Measurements from ENCODE around the gene LDLRAD2. TPM values are rescaled to one million over a fixed set of nuclear protein-coding genes. Genes with fewer than 3 reads are reported as not detected.

LDLRAD2 gene
- total RNA-seq, 1 donor from 2014 or later = 0.14 TPM

DNA sequence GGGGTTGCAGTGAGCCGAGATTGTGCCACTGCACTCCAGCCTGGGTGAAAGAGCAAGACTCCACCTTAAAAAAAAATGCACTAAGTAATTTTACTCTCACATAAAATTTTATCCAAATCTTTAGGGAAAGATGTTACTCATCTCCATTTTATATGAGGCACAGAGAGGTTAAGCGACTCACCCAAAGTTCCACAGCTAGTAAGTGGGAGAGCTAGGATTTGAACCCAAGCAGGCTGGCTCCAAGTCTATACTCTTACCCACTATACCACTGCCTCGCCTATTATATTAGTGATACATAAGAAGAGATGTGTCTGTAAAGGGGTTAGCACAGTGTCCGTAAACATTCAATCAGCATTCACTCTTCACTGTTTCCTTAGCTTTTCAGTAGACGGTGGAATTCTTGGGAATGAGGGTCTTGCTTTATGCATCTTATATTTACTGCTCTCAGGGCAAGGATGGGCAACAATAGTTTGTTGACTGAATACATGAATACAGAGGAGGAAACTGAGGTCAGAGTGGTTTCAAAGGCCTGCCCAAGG is 15.1 kb downstream of the LDLRAD2 start:
- H3K4me1 Mint-ChIP-seq (ENCODE audit: low read depth, unreplicated experiment) = no peaks in the 10 kb centered on the region

DNA sequence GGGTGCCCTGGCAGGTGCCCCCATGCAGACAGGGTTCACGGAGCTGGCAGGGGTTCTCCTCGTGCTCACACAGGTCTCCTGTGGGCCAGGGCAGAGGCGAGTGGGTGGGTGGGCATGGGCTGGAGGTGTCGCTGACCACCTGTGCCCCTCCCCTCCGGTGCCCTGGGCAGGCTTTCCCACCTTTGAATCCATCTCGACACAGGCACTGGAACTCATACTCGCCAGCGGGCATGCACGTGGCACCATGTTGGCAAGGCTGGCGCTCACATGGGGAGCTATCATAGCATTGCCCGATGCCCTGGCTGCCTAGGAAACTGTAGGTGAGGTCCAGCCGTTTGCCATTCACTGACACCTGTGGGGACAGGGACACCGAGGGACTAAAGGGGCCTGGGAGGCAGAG is 16.0 kb downstream of the LDLRAD2 start:
- Histone ChIP-seq H3K4me2 (ENCODE audit: low read length) (no peak overlapping the region), H3K9ac (ENCODE audit: low read length) (no peak overlapping the region), H3K4me3 (ENCODE audit: insufficient read depth, low read depth, low read length) (no peak overlapping the region), H2AFZ (ENCODE audit: low read depth, low read length) (no peak overlapping the region), H3K36me3 (ENCODE audit: insufficient read depth, low read length) (peaks cover 13% of the 10 kb centered on the region), H3K27ac (ENCODE audit: low read depth, low read length) (no peak overlapping the region), H3K4me1 (ENCODE audit: insufficient read depth, low read length) (no peaks in the 10 kb centered on the region), H3K27me3 (ENCODE audit: insufficient read depth, low read length) (no peaks in the 10 kb centered on the region), H3K79me2 (ENCODE audit: insufficient read depth, low read length) (no peaks in the 10 kb centered on the region), H3K9me3 (ENCODE audit: insufficient read depth, low read depth, low read length) (no peaks in the 10 kb centered on the region), H4K20me1 (ENCODE audit: insufficient read depth, low read length) (peaks cover 12% of the 10 kb centered on the region)
- H3K27me3 Mint-ChIP-seq (ENCODE audit: low read depth, unreplicated experiment) = no peaks in the 10 kb centered on the region
- DNase-seq (ENCODE audit: low read depth) (no peak), FAIRE-seq (no peak)
- peaks cover 28% of the 10 kb centered on the region for H3K36me3 Mint-ChIP-seq (ENCODE audit: low read depth, unreplicated experiment)
- TF ChIP-seq, protein P1, sequence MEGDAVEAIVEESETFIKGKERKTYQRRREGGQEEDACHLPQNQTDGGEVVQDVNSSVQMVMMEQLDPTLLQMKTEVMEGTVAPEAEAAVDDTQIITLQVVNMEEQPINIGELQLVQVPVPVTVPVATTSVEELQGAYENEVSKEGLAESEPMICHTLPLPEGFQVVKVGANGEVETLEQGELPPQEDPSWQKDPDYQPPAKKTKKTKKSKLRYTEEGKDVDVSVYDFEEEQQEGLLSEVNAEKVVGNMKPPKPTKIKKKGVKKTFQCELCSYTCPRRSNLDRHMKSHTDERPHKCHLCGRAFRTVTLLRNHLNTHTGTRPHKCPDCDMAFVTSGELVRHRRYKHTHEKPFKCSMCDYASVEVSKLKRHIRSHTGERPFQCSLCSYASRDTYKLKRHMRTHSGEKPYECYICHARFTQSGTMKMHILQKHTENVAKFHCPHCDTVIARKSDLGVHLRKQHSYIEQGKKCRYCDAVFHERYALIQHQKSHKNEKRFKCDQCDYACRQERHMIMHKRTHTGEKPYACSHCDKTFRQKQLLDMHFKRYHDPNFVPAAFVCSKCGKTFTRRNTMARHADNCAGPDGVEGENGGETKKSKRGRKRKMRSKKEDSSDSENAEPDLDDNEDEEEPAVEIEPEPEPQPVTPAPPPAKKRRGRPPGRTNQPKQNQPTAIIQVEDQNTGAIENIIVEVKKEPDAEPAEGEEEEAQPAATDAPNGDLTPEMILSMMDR (IDR thresholded peaks at IDR 0.05; ENCODE audit: insufficient read depth, low read depth, low read length) = no peak
- TF ChIP-seq EZH2 (IDR thresholded peaks at IDR 0.05; ENCODE audit: insufficient read depth, low read length) = no peak
- H3K4me3 Mint-ChIP-seq (ENCODE audit: unreplicated experiment) = no peak overlapping the region
- H3K9me3 Mint-ChIP-seq (ENCODE audit: unreplicated experiment) = peaks cover 3% of the 10 kb centered on the region
- no peaks in the 10 kb centered on the region for H3K4me1 Mint-ChIP-seq (ENCODE audit: low read depth, unreplicated experiment)
- no peak overlapping the region for H3K27ac Mint-ChIP-seq (ENCODE audit: unreplicated experiment)

More for the DNA sequence above, 15.1 kb downstream of the LDLRAD2 start:
- Histone ChIP-seq H3K36me3 (ENCODE audit: insufficient read depth, low read length) (peaks cover 13% of the 10 kb centered on the region), H2AFZ (ENCODE audit: low read depth, low read length) (no peak overlapping the region), H3K27ac (ENCODE audit: low read depth, low read length) (no peak overlapping the region), H4K20me1 (ENCODE audit: insufficient read depth, low read length) (peaks cover 12% of the 10 kb centered on the region), H3K4me3 (ENCODE audit: insufficient read depth, low read depth, low read length) (no peak overlapping the region), H3K79me2 (ENCODE audit: insufficient read depth, low read length) (no peaks in the 10 kb centered on the region), H3K9ac (ENCODE audit: low read length) (no peak overlapping the region), H3K9me3 (ENCODE audit: insufficient read depth, low read depth, low read length) (no peaks in the 10 kb centered on the region), H3K4me1 (ENCODE audit: insufficient read depth, low read length) (no peaks in the 10 kb centered on the region), H3K27me3 (ENCODE audit: insufficient read depth, low read length) (no peaks in the 10 kb centered on the region), H3K4me2 (ENCODE audit: low read length) (no peak overlapping the region)
- Mint-ChIP-seq H3K9me3 (ENCODE audit: unreplicated experiment) (no peaks in the 10 kb centered on the region), H3K27me3 (ENCODE audit: low read depth, unreplicated experiment) (no peaks in the 10 kb centered on the region), H3K36me3 (ENCODE audit: low read depth, unreplicated experiment) (peaks cover 22% of the 10 kb centered on the region), H3K27ac (ENCODE audit: unreplicated experiment) (no peak overlapping the region), H3K4me3 (ENCODE audit: unreplicated experiment) (no peak overlapping the region)
- DNase-seq (ENCODE audit: low read depth) (no peak), FAIRE-seq (no peak)
- no peak for TF ChIP-seq EZH2 (IDR thresholded peaks at IDR 0.05; ENCODE audit: insufficient read depth, low read length)

DNA sequence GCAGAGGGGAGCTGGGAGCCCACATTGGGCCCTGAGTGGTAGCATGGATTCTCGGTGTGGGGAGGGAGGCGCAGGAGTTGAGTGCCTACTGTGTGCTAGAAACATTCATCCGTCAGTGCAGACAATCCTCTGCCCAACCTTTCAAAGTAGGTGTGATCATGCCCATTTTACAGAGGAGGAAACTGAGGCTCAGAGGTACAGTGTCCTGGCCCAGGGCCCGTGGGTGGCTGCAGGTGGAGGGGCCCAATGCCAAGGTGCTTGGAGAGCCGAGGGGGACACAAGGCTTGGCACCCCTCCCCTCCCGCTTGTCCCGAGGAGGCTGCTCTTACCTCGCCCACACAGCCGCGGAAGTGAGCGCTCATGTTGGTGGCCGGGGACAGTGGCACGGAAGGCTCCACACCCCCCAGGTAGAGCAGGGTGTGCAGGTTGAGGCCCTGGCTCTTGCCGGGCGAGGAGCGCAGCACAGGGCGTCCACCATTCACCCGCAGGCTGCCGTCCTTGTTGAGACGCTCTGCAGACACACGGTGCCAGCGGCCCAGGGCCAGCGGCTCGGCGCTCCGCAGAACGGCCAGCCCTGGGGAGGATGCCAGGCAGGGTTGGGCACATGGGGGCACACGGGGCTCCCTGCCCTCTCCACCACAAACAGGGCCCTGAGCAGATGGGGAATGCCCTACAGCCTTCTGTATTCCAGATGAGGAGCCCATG is 16.6 kb downstream of the LDLRAD2 start:
- Histone ChIP-seq H3K4me3 (ENCODE audit: insufficient read depth, low read depth, low read length) (no peak overlapping the region), H3K27me3 (ENCODE audit: insufficient read depth, low read length) (no peaks in the 10 kb centered on the region), H3K4me2 (ENCODE audit: low read length) (no peak overlapping the region), H3K9ac (ENCODE audit: low read length) (no peak overlapping the region), H3K9me3 (ENCODE audit: insufficient read depth, low read depth, low read length) (no peaks in the 10 kb centered on the region), H3K79me2 (ENCODE audit: insufficient read depth, low read length) (no peaks in the 10 kb centered on the region), H3K4me1 (ENCODE audit: insufficient read depth, low read length) (no peaks in the 10 kb centered on the region), H2AFZ (ENCODE audit: low read depth, low read length) (no peak overlapping the region), H3K36me3 (ENCODE audit: insufficient read depth, low read length) (peaks cover 15% of the 10 kb centered on the region), H3K27ac (ENCODE audit: low read depth, low read length) (no peak overlapping the region), H4K20me1 (ENCODE audit: insufficient read depth, low read length) (peaks cover 12% of the 10 kb centered on the region)
- FAIRE-seq = no peak
- Mint-ChIP-seq H3K27me3 (ENCODE audit: low read depth, unreplicated experiment) (no peaks in the 10 kb centered on the region), H3K36me3 (ENCODE audit: low read depth, unreplicated experiment) (peaks cover 28% of the 10 kb centered on the region), H3K4me3 (ENCODE audit: unreplicated experiment) (no peak overlapping the region), H3K9me3 (ENCODE audit: unreplicated experiment) (peaks cover 3% of the 10 kb centered on the region), H3K27ac (ENCODE audit: unreplicated experiment) (no peak overlapping the region), H3K4me1 (ENCODE audit: low read depth, unreplicated experiment) (no peaks in the 10 kb centered on the region)
- DNase-seq (ENCODE audit: low read depth) = no peak
- TF ChIP-seq, protein P1 (IDR thresholded peaks at IDR 0.05; ENCODE audit: insufficient read depth, low read depth, low read length) = no peak
- TF ChIP-seq EZH2 (IDR thresholded peaks at IDR 0.05; ENCODE audit: insufficient read depth, low read length) = no peak
